Measurements from ENCODE around the gene HSPB1. TPM values are rescaled to one million over a fixed set of nuclear protein-coding genes. Genes with fewer than 3 reads are reported as not detected.
"Not testable (repeated sequence)": the region's sequence is repeated elsewhere in the genome, so short reads cannot be mapped to it uniquely, and the experiment has no call there.

Gene HSPB1
- total and polyA plus RNA-seq, 7 donors, result 1,312 to 5,803 (median 4,364) TPM

DNA sequence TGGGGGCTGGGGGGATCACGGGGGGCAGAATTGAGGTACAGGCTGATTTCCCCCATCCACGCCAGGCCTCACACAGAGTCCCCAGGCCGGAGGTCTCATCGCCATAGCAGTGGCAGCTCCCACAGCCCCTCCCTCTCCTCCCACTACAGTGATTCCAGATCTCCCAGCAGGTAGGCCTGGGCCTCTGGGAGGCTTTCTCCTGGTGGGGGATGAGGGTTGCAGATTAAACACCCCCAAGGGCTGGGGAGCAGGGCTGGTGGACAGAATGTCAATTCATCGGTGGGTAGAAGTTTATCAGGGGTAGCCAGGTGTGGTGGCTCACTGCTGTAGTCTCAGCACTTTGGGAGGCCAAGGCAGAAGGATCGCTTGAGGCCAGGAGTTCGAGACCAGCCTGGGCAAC is 37.2 kb upstream of the HSPB1 start:
- WGBS, 3 donors, result 89 to 95% (median 92%) methylated on average over 5 to 7 of the region's 7 CpGs
- Histone ChIP-seq H3K27ac (no peak overlapping the region), H3K27me3 (ENCODE audit: insufficient read depth in 3 of 3, low read length in 2 of 3) (peaks cover 0 to 38% (median 15%) of the 10 kb centered on the region in 3 donors), H3K9me3 (no peaks in the 10 kb centered on the region), H3K36me3 (ENCODE audit: insufficient read depth in 1 of 2, low read depth in 1 of 2) (no peaks in the 10 kb centered on the region), H3K4me3 (no peak overlapping the region), H3K4me1 (peaks cover 4% of the 10 kb centered on the region)
- intact Hi-C loops (cut with DNase I), result no loop called here
- TF ChIP-seq, protein P1, sequence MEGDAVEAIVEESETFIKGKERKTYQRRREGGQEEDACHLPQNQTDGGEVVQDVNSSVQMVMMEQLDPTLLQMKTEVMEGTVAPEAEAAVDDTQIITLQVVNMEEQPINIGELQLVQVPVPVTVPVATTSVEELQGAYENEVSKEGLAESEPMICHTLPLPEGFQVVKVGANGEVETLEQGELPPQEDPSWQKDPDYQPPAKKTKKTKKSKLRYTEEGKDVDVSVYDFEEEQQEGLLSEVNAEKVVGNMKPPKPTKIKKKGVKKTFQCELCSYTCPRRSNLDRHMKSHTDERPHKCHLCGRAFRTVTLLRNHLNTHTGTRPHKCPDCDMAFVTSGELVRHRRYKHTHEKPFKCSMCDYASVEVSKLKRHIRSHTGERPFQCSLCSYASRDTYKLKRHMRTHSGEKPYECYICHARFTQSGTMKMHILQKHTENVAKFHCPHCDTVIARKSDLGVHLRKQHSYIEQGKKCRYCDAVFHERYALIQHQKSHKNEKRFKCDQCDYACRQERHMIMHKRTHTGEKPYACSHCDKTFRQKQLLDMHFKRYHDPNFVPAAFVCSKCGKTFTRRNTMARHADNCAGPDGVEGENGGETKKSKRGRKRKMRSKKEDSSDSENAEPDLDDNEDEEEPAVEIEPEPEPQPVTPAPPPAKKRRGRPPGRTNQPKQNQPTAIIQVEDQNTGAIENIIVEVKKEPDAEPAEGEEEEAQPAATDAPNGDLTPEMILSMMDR (IDR thresholded peaks at IDR 0.05), result no peak
- ATAC-seq (no peak), DNase-seq (no peak)

DNA sequence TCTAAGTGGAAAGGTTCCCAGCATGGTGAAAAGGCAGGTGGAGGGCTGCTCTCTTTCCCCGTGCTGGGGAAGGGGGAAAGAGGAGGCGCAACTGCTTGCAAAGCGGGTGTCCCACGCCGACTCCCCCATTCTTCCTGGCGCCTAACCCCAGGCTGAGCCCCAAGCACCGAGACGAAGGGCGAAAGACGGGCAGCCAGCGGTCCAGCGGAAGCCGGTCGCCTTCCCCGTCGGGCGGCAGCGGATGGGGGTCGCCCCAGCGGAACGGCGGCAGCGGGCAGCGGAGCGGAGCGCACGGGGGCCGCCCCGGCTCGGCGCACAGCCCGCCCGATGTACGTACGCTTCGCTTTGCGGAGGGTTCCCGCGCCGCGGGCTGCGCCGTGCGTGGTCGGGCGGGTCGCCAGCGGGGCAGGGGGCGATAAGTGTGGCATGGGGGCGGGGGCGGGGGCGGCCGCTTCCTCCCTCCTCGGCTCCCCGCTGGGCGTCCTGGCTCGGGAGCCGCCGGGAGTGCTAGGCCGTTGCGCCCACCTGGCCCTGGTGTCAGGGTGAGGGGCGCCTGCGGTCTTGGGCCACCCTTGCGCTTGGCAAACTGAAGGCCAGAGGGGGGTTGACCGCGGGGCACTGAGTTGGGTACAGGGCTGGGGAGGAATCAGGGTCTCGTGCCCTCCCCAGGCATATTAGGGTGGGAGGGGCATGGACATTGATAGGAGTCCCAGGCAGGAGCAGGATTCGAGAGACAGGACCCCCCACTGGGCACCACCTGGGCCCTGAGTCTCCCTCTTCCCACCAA is 35.2 kb upstream of the HSPB1 start:
- H3K27me3 ChIP-seq (ENCODE audit: insufficient read depth in 3 of 3, low read length in 2 of 3), result peaks cover 0 to 32% (median 15%) of the 10 kb centered on the region in 3 donors
- intact Hi-C loops (cut with DNase I), result no loop called here
- WGBS, 3 donors, result 1 to 4% (median 2%) methylated on average over 24 to 68 of the region's 68 CpGs

DNA sequence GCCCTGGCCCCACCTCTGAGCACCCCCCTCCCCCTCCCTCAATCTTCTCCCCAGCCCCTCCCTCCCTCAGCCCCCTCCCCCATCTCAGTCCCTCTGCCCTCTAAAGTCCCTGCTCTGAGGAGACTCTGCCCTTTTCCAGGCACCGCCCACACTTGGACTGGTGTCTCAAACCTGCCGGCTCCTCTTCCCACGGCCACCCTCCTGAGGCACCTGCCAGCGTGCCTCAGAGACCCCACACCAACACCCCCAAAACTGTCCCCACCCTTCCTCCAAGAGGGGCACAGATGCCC is 34.6 kb upstream of the HSPB1 start:
- Histone ChIP-seq H3K4me1 (peaks cover 4% of the 10 kb centered on the region), H3K4me3 (no peak overlapping the region), H3K9me3 (no peaks in the 10 kb centered on the region), H3K27ac (no peak overlapping the region), H3K36me3 (ENCODE audit: insufficient read depth in 1 of 2, low read depth in 1 of 2) (no peaks in the 10 kb centered on the region), H3K27me3 (ENCODE audit: insufficient read depth in 3 of 3, low read length in 2 of 3) (peaks cover 0 to 32% (median 17%) of the 10 kb centered on the region in 3 donors)
- TF ChIP-seq, protein P1 (IDR thresholded peaks at IDR 0.05), result no peak
- peak in 1 of 4 donors; percentile 23 for ATAC-seq
- no peak for DNase-seq
- intact Hi-C loops (cut with DNase I), result no loop called here
- 0 to 20% (median 5%) methylated on average over 3 to 4 of the region's 4 CpGs for WGBS, 3 donors

More for the DNA sequence above, 35.2 kb upstream of the HSPB1 start:
- H3K27ac ChIP-seq, result no peak overlapping the region
- peak overlapping the region; percentile 56 for H3K4me3 ChIP-seq
- DNase-seq, result no peak
- no peaks in the 10 kb centered on the region for H3K36me3 ChIP-seq (ENCODE audit: insufficient read depth in 1 of 2, low read depth in 1 of 2)
- H3K4me1 ChIP-seq, result peaks cover 4% of the 10 kb centered on the region
- no peak for ATAC-seq
- TF ChIP-seq, protein P1 (IDR thresholded peaks at IDR 0.05), result no peak
- no peaks in the 10 kb centered on the region for H3K9me3 ChIP-seq

DNA sequence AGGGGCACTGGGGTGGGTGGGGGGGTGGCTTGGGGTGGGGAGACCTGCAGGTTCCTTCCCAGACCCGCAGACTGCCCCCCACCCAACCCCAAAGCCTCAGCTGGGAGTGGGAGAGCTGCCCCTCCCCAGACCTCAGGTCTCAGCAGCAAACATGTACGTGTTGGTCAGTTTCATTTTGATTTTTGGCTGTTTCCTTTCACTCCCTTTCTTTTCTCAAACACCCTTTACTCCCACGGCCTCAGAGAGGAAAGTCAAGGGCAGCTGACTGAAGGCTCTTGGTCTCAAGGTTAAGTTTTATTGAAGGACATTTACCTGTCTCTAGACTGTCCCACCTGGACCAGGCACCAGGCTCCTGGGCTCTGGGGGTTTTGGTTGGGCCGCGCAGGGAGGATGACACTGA is 34.1 kb upstream of the HSPB1 start:
- no peak overlapping the region for H3K4me3 ChIP-seq
- no peaks in the 10 kb centered on the region for H3K9me3 ChIP-seq
- H3K4me1 ChIP-seq, result peaks cover 4% of the 10 kb centered on the region
- no peak for DNase-seq
- H3K27ac ChIP-seq, result no peak overlapping the region
- TF ChIP-seq, protein P1 (IDR thresholded peaks at IDR 0.05), result no peak
- H3K27me3 ChIP-seq (ENCODE audit: insufficient read depth in 3 of 3, low read length in 2 of 3), result peaks cover 0 to 37% (median 17%) of the 10 kb centered on the region in 3 donors
- ATAC-seq, result no peak
- intact Hi-C loops (cut with DNase I), result no loop called here
- 33 to 39% (median 36%) methylated on average over 5 of the region's 5 CpGs for WGBS, 3 donors
- H3K36me3 ChIP-seq (ENCODE audit: insufficient read depth in 1 of 2, low read depth in 1 of 2), result no peaks in the 10 kb centered on the region

DNA sequence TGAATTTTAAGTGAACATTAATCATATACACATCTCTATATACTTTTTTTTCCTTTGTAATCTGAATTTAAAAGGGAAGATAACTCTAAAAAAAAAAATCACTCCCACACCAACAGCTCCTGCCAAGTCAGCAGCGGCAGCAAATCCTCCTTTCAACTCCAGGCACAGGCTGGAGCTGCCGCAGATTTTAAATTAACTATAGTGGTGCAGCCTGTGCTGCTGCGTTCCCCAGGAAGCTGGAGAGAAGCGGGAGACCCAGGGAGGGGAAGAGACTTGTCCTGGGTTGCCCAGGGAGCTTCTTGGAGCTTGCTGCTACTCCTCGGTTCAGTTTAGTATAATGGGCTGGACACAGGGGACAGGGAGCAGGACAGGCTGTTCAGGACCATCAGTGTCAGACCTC is 32.6 kb upstream of the HSPB1 start:
- TF ChIP-seq, protein P1 (IDR thresholded peaks at IDR 0.05), result no peak
- Histone ChIP-seq H3K27me3 (ENCODE audit: insufficient read depth in 3 of 3, low read length in 2 of 3) (peaks cover 0 to 46% (median 17%) of the 10 kb centered on the region in 3 donors), H3K4me1 (peaks cover 4% of the 10 kb centered on the region), H3K36me3 (ENCODE audit: insufficient read depth in 1 of 2, low read depth in 1 of 2) (no peaks in the 10 kb centered on the region), H3K4me3 (no peak overlapping the region), H3K27ac (no peak overlapping the region), H3K9me3 (no peaks in the 10 kb centered on the region)
- DNase-seq (no peak), ATAC-seq (no peak)
- 7 to 13% (median 9%) methylated on average over 5 of the region's 5 CpGs for WGBS, 3 donors
- intact Hi-C loops (cut with DNase I), result no loop called here

DNA sequence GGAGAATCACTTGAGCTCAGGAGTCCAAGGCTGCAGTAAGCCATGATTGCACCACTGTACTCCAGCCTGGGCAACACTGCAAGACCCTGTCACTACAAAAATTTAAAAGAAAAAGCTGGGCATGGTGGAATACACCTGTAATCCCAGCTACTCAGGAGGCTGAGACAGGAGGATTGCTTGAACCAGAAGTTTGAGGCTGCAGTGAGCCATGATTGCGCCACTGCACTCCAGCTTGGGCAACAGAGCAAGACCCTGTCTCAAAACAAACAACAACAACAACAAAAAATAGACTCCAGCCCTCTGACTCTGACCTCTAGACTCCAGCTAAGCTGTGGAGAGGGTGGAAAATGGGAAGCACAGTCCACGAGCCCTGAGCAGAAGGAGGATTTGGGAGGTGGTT is 31.1 kb upstream of the HSPB1 start:
- 85 to 94% (median 91%) methylated on average over 2 of the region's 2 CpGs for WGBS, 3 donors
- DNase-seq; H3K27ac ChIP-seq; H3K4me1 ChIP-seq; intact Hi-C loops (cut with DNase I); H3K9me3 ChIP-seq; H3K36me3 ChIP-seq (ENCODE audit: insufficient read depth in 1 of 2, low read depth in 1 of 2); ATAC-seq; H3K4me3 ChIP-seq: not testable (repeated sequence)
- peaks cover 0 to 49% (median 17%) of the 10 kb centered on the region in 3 donors for H3K27me3 ChIP-seq (ENCODE audit: insufficient read depth in 3 of 3, low read length in 2 of 3)

Data from psoas muscle (tissue), 8 donors.